NT2/D1 (cell line): Measurements from ENCODE around the gene CBY1.
"Not testable (repeated sequence)": the region's sequence is repeated elsewhere in the genome, so short reads cannot be mapped to it uniquely, and the experiment has no call there.

Source experiments
- DNase-seq: peaks from one replicate; pipeline ENCODE4 v3.0.0-alpha.2; 2011; ENCODE audit warnings: low read depth, low spot score
- H3K27me3 ChIP-seq: 2 replicates; pipeline ENCODE4 v1.6.0; 2011; ENCODE audit warnings: mild to moderate bottlenecking; ENCODE audit not compliant: insufficient read length, insufficient read depth
- H3K36me3 ChIP-seq: 2 replicates; pipeline ENCODE4 v1.6.1; 2011; ENCODE audit warnings: mild to moderate bottlenecking, low read length, mixed read lengths; ENCODE audit not compliant: insufficient read depth, insufficient read length
- H3K4me1 ChIP-seq: 2 replicates; pipeline ENCODE4 v1.5.1; 2011; ENCODE audit not compliant: insufficient read depth, insufficient read length
- H3K4me3 ChIP-seq: 2 replicates; pipeline ENCODE4 v1.5.1; 2011; ENCODE audit warnings: low read depth; ENCODE audit not compliant: insufficient read length
- H3K9ac ChIP-seq: 2 replicates; pipeline ENCODE4 v1.6.0; 2011; ENCODE audit warnings: low read depth; ENCODE audit not compliant: insufficient read length
- H3K9me3 ChIP-seq: 2 replicates; pipeline ENCODE4 v1.5.1; 2011; ENCODE audit warnings: mild to moderate bottlenecking, low read length; ENCODE audit not compliant: insufficient read depth
- SUZ12 ChIP-seq: IDR thresholded peaks from 2 replicates; pipeline ENCODE4 v1.6.1; 2011; ENCODE audit not compliant: insufficient read length, insufficient read depth; ENCODE audit errors: extremely low read depth
- YY1 ChIP-seq: IDR thresholded peaks from 2 replicates; pipeline ENCODE4 v1.6.1; 2011; ENCODE audit not compliant: insufficient read length, insufficient read depth
- ZNF274 ChIP-seq: IDR thresholded peaks from 2 replicates; pipeline ENCODE4 v1.6.1; 2011; ENCODE audit warnings: mild to moderate bottlenecking, low read depth, low read length

The CBY1 gene

GRCh38 chr22:38631724-38632123, 24.7 kb upstream of the CBY1 start:
- no peak overlapping the region for H3K9ac ChIP-seq
- no peak overlapping the region for H3K4me3 ChIP-seq
- H3K27me3 ChIP-seq = no peaks in the 10 kb centered on the region
- no peaks in the 10 kb centered on the region for H3K9me3 ChIP-seq
- TF ChIP-seq YY1 = no peak
- no peak for DNase-seq
- no peaks in the 10 kb centered on the region for H3K4me1 ChIP-seq
- H3K36me3 ChIP-seq = peaks cover 13% of the 10 kb centered on the region

GRCh38 chr22:38632528-38632927, 23.9 kb upstream of the CBY1 start:
- no peak overlapping the region for H3K9ac ChIP-seq
- no peaks in the 10 kb centered on the region for H3K9me3 ChIP-seq
- DNase-seq = no peak
- TF ChIP-seq YY1 (no peak), ZNF274 (no peak), SUZ12 (no peak)
- H3K36me3 ChIP-seq = peaks cover 16% of the 10 kb centered on the region
- H3K27me3 ChIP-seq = no peaks in the 10 kb centered on the region
- H3K4me1 ChIP-seq = no peaks in the 10 kb centered on the region
- H3K4me3 ChIP-seq = no peak overlapping the region

GRCh38 chr22:38638216-38638615, 18.2 kb upstream of the CBY1 start:
- H3K9me3 ChIP-seq = no peaks in the 10 kb centered on the region
- TF ChIP-seq YY1 = no peak
- H3K4me1 ChIP-seq = no peaks in the 10 kb centered on the region
- no peak for DNase-seq
- peaks cover 19% of the 10 kb centered on the region for H3K36me3 ChIP-seq
- H3K4me3 ChIP-seq = no peak overlapping the region
- no peak overlapping the region for H3K9ac ChIP-seq
- no peaks in the 10 kb centered on the region for H3K27me3 ChIP-seq

- H3K4me1 ChIP-seq = no peaks in the 10 kb centered on the region
- no peaks in the 10 kb centered on the region for H3K9me3 ChIP-seq
- H3K27me3 ChIP-seq = no peaks in the 10 kb centered on the region
- no peak overlapping the region for H3K4me3 ChIP-seq
- no peak for DNase-seq
- H3K36me3 ChIP-seq = peaks cover 19% of the 10 kb centered on the region
- TF ChIP-seq YY1 (no peak), SUZ12 (no peak), ZNF274 (no peak)
- no peak overlapping the region for H3K9ac ChIP-seq
These were observed 17.7 kb upstream of the CBY1 start for GRCh38 chr22:38638728-38639127.

GRCh38 chr22:38641476-38642040, 14.9 kb upstream of the CBY1 start:
- TF ChIP-seq YY1 (no peak), ZNF274 (no peak), SUZ12 (no peak)
- Histone ChIP-seq H3K4me3 (no peak overlapping the region), H3K4me1 (no peaks in the 10 kb centered on the region), H3K9me3 (no peaks in the 10 kb centered on the region), H3K36me3 (peaks cover 17% of the 10 kb centered on the region), H3K27me3 (no peaks in the 10 kb centered on the region), H3K9ac (no peak overlapping the region)
- no peak for DNase-seq

GRCh38 chr22:38644245-38644644, 12.2 kb upstream of the CBY1 start:
- H3K36me3 ChIP-seq = peaks cover 16% of the 10 kb centered on the region
- H3K27me3 ChIP-seq, H3K9ac ChIP-seq, DNase-seq, H3K4me1 ChIP-seq, H3K9me3 ChIP-seq, H3K4me3 ChIP-seq: not testable (repeated sequence)

GRCh38 chr22:38645430-38645829, 11.0 kb upstream of the CBY1 start:
- Histone ChIP-seq H3K9me3 (no peaks in the 10 kb centered on the region), H3K9ac (no peak overlapping the region), H3K27me3 (no peaks in the 10 kb centered on the region), H3K4me1 (no peaks in the 10 kb centered on the region), H3K4me3 (no peak overlapping the region), H3K36me3 (peaks cover 20% of the 10 kb centered on the region)
- DNase-seq = no peak
- no peak for TF ChIP-seq SUZ12
- no peak for TF ChIP-seq ZNF274
- no peak for TF ChIP-seq YY1

- Histone ChIP-seq H3K36me3 (peaks cover 18% of the 10 kb centered on the region), H3K4me1 (peaks cover 2% of the 10 kb centered on the region), H3K9me3 (no peaks in the 10 kb centered on the region), H3K4me3 (no peak overlapping the region), H3K27me3 (no peaks in the 10 kb centered on the region), H3K9ac (no peak overlapping the region)
- DNase-seq = no peak
- TF ChIP-seq YY1 = no peak
- TF ChIP-seq ZNF274 = no peak
- TF ChIP-seq SUZ12 = no peak
These were observed 6.5 kb upstream of the CBY1 start for GRCh38 chr22:38649841-38650522.
